LNCAP (cell line): ENCODE results near the gene SULT4A1.

ENCODE experiments used
- CTCF ChIP-seq: fragments of 450-650 bp; IDR thresholded peaks from 2 replicates; pipeline ENCODE4 v1.5.1; 2017; ENCODE audit warnings: mild to moderate bottlenecking

SULT4A1 gene

GRCh38 chr22:43843783-43844530, 18.4 kb downstream of the SULT4A1 start:
- no peak for TF ChIP-seq CTCF

GRCh38 chr22:43841742-43842141, 20.6 kb downstream of the SULT4A1 start:
- no peak for TF ChIP-seq CTCF

- no peak for TF ChIP-seq CTCF
These were observed 21.5 kb downstream of the SULT4A1 start for GRCh38 chr22:43840851-43841250.

- TF ChIP-seq CTCF: no peak
These were observed 21.9 kb downstream of the SULT4A1 start for GRCh38 chr22:43840431-43840830.

- no peak for TF ChIP-seq CTCF
These were observed 22.5 kb downstream of the SULT4A1 start for GRCh38 chr22:43839781-43840180.

- no peak for TF ChIP-seq CTCF
These were observed 23.6 kb downstream of the SULT4A1 start for GRCh38 chr22:43838571-43839307.

- TF ChIP-seq CTCF: no peak
These were observed 24.2 kb downstream of the SULT4A1 start for GRCh38 chr22:43838161-43838560.
